ENCODE measurements around the gene KCNK10.

GRCh38 chr14:88303041-88303440 is 20.0 kb downstream of the KCNK10 start:
- TF ChIP-seq CTCF (IDR thresholded peaks at IDR 0.05; ENCODE audit: low read depth, low read length, poor library complexity, severe bottlenecking) (no peak), EZH2phosphoT487 (IDR thresholded peaks at IDR 0.05; ENCODE audit: borderline replicate concordance, low read length) (no peak)
